GM11168 (cell line): ENCODE data around the gene RAB6B.

Source experiments
- in situ Hi-C: fragments of 300-500 bp; cut with MboI; formaldehyde crosslinking; loops from one replicate; pipeline ENCODE4 v1.12.0; 2022; ENCODE audit warnings: low sequenced_read_pairs; ENCODE audit not compliant: unreplicated experiment

Gene RAB6B

GRCh38 chr3:133825969-133826727 lies 69.5 kb downstream of the RAB6B start:
- in situ Hi-C loops: loop anchor here (10.0 kb wide), 1 partner anchor 99 kb away; no protein-coding TSS in a partner anchor

- in situ Hi-C loops: loop anchor here (10.0 kb wide), 1 partner anchor 100 kb away; no protein-coding TSS in a partner anchor
Observed at GRCh38 chr3:133824961-133825485, 70.7 kb downstream of the RAB6B start.

- in situ Hi-C loops: loop anchor here (10.0 kb wide), 1 partner anchor 103 kb away; no protein-coding TSS in a partner anchor
Observed at GRCh38 chr3:133821767-133822638, 73.7 kb downstream of the RAB6B start.

GRCh38 chr3:133820889-133821675 lies 74.6 kb downstream of the RAB6B start:
- in situ Hi-C loops: loop anchor here (10.0 kb wide), 1 partner anchor 104 kb away; no protein-coding TSS in a partner anchor

- in situ Hi-C loops: loop anchor here (10.0 kb wide), 1 partner anchor 105 kb away; no protein-coding TSS in a partner anchor
Observed at GRCh38 chr3:133820129-133820528, 75.6 kb downstream of the RAB6B start.

- in situ Hi-C loops: no loop called here
Observed at GRCh38 chr3:133815386-133815785, 80.3 kb downstream of the RAB6B start.

- in situ Hi-C loops: no loop called here
Observed at GRCh38 chr3:133812872-133813271, 82.8 kb downstream of the RAB6B start.

- in situ Hi-C loops: no loop called here
Observed at GRCh38 chr3:133805702-133806475, 89.8 kb downstream of the RAB6B start, which contains the start of gene SRPRB. SRPRB (plus strand) TSS chr3:133805815; CDS start chr3:133805849, 34 bp downstream.

- in situ Hi-C loops: no loop called here
Observed at GRCh38 chr3:133805384-133805701, 90.3 kb downstream of the RAB6B start.

GRCh38 chr3:133804896-133805295 lies 90.8 kb downstream of the RAB6B start:
- in situ Hi-C loops: no loop called here

GRCh38 chr3:133803469-133803868 lies 92.2 kb downstream of the RAB6B start:
- in situ Hi-C loops: no loop called here

GRCh38 chr3:133799794-133800585 lies 95.7 kb downstream of the RAB6B start:
- in situ Hi-C loops: loop anchor here (10.0 kb wide), 1 partner anchor 135 kb away; the partner anchor contains the start of gene TOPBP1

GRCh38 chr3:133797396-133798105 lies 98.1 kb downstream of the RAB6B start:
- in situ Hi-C loops: loop anchor here (10.0 kb wide), 1 partner anchor 133 kb away; the partner anchor contains the start of gene TOPBP1

- in situ Hi-C loops: loop anchor here (10.0 kb wide), 1 partner anchor 127 kb away; the partner anchor contains the start of gene TOPBP1
Observed at GRCh38 chr3:133792171-133792763, 103.4 kb downstream of the RAB6B start.

- in situ Hi-C loops: no loop called here
Observed at GRCh38 chr3:133788024-133788423, 107.7 kb downstream of the RAB6B start.

- in situ Hi-C loops: no loop called here
Observed at GRCh38 chr3:133783762-133784161, 111.9 kb downstream of the RAB6B start.

- in situ Hi-C loops: no loop called here
Observed at GRCh38 chr3:133782454-133782853, 113.2 kb downstream of the RAB6B start.
